Activated T-helper 1 cell treated with Interleukin-2 at 50 U/mL for 16 hours (primary cell): ENCODE data around the gene FGFR2.

Experiments used
- DNase-seq: peaks from one replicate; pipeline ENCODE4 v3.0.0-alpha.2; 2020; ENCODE audit warnings: low read depth

FGFR2 gene

GRCh38 chr10:121598263-121599249 lies at the start of gene FGFR2:
TSS of gene FGFR2 (minus strand) at chr10:121598444. CDS start at chr10:121593817, 4,627 bp downstream.
- no peak for DNase-seq

- no peak for DNase-seq
These were observed 49.2 kb upstream of the FGFR2 start for GRCh38 chr10:121647401-121647800.

DNA sequence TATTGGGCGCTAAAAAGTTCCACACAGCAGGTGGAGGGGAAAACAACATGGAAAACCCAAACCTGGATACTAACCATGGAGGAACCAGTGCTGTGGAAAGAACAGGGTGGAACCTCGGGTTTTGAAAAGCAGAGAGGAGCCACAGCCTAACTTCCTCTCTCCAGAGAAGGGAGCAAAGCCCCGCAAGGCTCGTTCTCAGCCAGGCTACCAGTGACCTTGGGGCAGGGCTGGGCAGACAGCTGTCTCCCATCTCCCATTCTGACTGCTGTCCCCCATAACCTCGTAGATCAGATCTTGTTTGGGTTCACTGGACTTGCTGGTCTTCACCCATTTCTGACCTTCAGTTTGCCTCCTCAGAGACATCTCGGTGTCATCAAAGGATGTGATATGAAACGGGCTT lies 47.5 kb upstream of the FGFR2 start:
- no peak for DNase-seq

GRCh38 chr10:121644501-121644900 lies 46.3 kb upstream of the FGFR2 start:
- DNase-seq = no peak

DNA sequence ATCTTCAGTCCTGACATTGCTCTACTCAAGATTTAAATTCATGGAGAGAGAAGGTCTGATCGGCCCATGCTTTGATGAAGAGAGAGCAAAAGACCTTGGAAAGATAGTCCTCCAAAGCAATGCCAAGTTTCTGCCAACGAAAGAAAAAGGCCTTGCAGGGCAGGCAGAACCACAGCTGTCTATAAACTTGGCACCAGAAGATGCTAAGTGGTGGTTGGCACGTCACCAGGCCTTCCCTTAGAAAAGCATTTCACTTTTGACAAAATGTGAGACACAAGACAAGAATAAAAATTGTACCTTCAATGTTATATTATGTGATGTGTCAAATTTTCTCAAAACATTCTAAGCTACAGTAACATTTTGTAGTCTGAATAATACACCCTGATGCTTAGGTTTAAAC lies 42.0 kb upstream of the FGFR2 start:
- no peak for DNase-seq

DNA sequence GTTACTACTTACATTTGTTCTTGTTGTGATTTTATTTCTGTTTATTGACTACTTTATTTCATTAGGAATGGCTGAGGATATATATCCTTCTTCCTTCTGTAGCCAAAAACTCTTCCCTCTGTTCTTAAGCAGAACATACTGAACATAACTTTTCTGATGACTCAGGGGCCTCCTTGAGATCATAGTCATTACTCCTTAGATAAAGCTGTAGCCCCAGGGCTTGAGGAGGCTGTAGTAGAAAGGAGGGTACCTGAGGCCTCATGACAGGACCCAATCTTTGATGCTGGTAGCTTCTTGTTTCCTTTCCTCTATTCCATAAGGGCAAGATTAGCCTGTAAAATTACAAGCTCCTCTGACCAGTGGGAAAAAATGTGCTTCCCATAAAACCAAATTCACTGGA lies 41.2 kb upstream of the FGFR2 start:
- DNase-seq = no peak

GRCh38 chr10:121637437-121637836 lies 39.2 kb upstream of the FGFR2 start:
- DNase-seq = no peak

DNA sequence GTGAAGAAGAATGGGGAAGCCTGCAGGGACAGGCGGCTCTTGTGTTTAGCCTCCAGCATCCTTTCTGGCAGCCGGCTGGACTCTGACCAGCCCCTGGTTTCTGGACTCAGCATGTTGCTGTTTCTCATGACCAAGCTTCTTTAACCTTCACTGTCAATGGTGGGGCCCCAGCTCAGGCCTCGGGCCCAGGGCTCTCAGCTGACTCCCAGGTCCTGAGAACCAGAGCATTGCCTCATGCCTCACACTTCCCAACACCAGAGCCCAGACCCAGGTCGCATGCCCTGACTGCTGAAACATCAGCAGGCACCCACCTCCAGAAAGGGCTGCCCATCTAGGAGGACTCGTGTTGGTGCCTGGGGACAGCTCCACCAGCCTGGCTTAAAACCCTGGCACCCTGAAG lies 34.8 kb upstream of the FGFR2 start:
- no peak for DNase-seq

GRCh38 chr10:121631365-121632029 lies 33.3 kb upstream of the FGFR2 start:
- no peak for DNase-seq

DNA sequence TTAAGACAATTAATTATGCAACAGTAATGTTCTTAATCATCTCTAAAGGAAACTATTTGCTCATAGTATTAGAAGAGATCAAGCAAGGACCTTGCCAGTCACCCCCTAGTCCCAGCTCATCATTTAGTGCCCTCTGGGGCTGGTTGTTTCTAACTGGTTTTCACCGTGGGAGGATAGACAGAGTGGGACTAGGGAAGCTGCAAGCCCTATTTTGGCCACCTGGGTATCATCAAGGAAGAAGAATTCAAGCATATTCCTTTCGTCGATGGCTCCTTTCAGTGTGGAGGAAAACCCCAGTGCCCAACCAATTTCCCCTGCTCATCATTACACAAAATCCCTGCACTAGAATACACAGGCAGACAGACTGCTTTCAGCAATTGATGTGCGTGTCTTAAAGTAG lies 30.6 kb upstream of the FGFR2 start:
- DNase-seq = no peak

- DNase-seq = no peak
These were observed 29.8 kb upstream of the FGFR2 start for GRCh38 chr10:121627876-121628581.

DNA sequence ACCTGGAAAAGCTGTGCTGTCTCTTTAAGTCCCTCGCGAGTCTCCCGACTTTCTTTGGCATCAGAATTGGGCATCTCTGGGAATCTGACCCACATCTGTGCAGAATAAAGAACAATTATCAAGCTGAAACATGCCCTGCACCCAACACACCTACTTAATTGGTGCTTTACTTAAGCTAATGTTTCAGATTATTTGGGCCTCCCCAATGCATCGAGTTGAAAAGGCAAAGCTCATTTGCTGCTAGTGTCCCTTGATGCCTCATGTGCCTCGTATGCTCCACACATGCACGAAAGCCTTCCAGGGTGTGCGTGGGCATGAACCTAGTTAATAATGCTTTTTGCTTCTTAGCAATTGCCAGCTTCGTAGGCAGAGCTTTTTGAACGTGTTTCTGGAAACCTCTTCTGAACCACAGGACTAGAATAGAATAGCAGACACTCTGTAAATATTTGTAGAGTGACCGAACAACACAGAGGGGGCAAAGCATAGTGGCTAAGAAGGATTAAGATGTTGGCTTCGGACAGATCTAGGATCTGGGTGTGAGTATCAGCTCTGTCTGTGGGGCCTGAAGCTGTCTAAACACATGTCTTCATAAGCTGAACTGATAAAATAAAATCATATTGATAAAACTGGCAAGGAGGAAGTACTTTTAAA lies 26.7 kb upstream of the FGFR2 start:
- no peak for DNase-seq

- no peak for DNase-seq
These were observed 20.7 kb upstream of the FGFR2 start for GRCh38 chr10:121618906-121619305.

- no peak for DNase-seq
These were observed 18.9 kb upstream of the FGFR2 start for GRCh38 chr10:121617176-121617575.

DNA sequence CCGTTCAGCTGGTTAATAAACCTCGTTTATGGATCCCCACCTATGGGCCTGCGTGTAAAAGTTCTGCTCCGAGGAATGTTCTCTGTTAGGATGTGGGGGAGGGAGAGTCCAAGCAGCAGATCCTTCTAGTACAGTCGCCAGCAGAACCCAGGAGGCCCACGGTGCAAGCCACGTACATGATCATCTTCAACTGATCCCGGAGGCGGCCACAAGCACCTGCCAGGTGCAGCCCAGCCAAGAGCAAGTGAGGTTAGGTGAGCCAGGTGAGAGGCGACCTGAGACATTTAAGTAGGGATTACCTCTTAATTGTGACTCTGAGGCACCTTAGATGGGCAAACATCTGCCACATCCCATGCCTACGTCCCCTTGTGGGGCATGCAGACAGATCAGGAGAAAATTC lies 18.0 kb upstream of the FGFR2 start:
- DNase-seq = no peak

GRCh38 chr10:121615836-121616235 lies 17.6 kb upstream of the FGFR2 start:
- no peak for DNase-seq

- DNase-seq = no peak
These were observed 17.2 kb upstream of the FGFR2 start for GRCh38 chr10:121615435-121615793.

GRCh38 chr10:121614613-121615434 lies 16.6 kb upstream of the FGFR2 start:
- DNase-seq = no peak

DNA sequence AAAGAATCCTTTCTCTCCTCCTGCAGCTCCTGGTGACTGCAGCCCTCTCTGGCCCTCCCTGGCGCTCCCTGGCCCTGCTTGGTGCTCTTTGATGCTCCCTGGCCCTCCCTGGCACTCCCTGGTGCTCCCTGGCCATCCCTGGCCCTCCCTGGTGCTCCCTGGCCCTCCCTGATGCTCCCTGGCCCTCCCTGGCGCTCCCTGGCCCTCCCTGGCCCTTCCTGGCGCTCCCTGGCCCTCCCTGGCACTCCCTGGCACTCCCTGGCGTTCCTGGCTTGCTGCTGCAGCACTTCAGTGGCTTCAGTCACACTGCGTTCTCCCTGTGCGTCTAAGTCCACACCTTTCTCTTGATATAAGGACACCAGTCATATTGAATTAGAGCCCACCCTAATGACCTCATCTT lies 15.2 kb upstream of the FGFR2 start:
- no peak for DNase-seq

DNA sequence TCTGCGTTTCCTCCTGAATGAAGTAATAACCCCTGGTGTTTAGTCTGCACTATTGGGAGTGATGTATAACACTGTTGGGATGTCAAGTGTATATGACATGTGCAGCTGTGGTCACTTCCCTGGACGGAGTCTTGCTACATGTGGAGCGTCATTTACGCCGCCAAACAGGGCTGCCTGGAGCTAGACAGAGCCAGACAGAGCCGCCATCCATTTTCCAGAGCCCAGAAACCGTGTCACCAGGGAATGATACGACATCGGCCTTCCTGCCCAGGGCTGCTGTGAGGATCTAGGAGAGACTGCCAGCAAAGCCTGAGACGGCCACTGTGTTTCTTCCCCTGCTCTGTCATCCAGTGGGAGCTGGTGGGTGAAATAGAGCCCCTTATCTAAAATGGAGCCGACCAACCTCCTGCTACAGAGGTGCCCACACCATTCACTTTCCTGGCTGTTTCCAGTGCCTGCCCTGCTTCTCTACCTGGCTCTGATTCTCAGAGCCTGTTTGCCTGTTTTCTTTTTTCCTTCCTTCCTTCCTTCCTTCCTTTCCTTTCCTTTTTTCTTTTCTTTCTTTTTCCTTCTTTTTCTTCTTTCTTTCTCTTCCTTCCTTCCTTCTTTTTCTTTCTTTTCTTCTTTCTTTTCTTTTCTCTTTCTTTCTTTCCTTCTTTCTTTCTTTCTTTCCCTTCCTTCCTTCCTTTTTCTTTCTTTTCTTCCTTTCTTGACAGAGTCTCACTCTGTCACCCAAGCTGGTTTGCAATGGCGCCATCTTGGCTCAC lies 13.3 kb upstream of the FGFR2 start:
- no peak for DNase-seq
